Measurements from ENCODE around the gene DNM2.

DNA sequence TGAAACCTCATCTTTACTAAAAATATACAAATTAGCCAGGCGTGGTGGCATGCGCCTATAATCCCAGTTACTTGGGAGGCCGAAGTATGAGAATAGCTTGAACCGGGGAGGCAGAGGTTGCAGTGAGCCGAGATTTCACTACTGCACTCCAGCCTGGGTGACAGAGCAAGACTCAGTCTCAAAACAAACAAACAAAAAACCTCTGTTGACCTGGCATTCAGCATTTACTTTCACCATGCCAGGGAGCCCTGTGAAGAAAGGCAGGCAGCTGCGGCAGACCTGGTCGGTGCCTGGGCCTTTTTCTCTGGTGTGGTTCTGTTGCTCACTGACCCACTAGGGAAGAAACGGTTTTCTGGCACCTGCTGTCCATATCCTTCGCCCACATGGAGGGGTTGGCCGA is 49.8 kb downstream of the DNM2 start:
- no peak for TF ChIP-seq EP300 (IDR thresholded peaks at IDR 0.05; ENCODE audit: low read depth)
- TF ChIP-seq, protein P1, sequence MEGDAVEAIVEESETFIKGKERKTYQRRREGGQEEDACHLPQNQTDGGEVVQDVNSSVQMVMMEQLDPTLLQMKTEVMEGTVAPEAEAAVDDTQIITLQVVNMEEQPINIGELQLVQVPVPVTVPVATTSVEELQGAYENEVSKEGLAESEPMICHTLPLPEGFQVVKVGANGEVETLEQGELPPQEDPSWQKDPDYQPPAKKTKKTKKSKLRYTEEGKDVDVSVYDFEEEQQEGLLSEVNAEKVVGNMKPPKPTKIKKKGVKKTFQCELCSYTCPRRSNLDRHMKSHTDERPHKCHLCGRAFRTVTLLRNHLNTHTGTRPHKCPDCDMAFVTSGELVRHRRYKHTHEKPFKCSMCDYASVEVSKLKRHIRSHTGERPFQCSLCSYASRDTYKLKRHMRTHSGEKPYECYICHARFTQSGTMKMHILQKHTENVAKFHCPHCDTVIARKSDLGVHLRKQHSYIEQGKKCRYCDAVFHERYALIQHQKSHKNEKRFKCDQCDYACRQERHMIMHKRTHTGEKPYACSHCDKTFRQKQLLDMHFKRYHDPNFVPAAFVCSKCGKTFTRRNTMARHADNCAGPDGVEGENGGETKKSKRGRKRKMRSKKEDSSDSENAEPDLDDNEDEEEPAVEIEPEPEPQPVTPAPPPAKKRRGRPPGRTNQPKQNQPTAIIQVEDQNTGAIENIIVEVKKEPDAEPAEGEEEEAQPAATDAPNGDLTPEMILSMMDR (IDR thresholded peaks at IDR 0.05): no peak
- TF ChIP-seq POLR2AphosphoS5 (IDR thresholded peaks at IDR 0.05): no peak
